ENCODE results near the gene POLD3.

The POLD3 gene

DNA sequence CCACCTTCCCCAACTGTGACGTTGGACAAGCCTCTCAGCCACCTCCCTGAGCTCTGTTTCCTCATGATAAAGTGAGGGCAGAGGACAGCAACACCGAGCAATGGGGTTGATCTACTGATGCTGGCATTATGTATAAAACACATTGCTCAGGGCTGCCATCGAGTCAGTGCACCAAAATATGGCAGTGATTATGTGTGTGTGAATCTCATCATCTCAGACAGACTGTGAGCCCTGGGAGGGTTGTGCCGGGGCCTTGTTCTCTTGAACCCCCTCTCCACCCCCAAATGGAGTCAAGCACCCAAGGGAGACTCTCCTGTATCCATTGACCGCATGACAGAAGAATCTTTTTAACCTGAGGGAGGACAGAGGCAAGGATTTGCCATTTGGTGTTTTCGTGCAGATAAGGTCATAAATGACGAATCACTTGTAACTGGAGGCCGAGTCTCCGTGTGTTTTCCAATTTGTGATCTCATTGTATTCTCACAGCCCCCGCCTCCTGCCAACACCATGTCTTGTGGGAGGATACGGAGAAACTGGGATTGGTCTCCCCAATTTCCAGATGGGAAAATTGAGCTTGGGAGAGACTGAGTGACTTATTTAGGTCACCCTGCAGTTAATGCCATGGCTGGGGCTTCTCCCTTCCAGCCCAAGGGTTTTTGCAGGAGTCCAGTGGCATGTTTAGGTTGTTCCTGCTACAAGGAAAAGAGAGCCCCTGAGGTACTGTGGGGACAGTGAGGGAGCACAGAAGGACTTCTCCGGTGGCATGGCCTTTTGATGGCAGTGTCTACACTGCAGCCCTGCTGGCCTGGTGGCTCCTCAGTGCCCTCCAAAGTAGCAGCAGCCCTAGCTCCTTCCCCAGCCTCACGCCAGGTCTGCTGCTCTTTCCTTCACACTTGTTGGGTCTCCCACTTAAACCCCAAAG, 86.5 kb downstream of the POLD3 start:
- no peak for DNase-seq (ENCODE audit: extremely low read depth, low read depth)
- TF ChIP-seq, protein P1, sequence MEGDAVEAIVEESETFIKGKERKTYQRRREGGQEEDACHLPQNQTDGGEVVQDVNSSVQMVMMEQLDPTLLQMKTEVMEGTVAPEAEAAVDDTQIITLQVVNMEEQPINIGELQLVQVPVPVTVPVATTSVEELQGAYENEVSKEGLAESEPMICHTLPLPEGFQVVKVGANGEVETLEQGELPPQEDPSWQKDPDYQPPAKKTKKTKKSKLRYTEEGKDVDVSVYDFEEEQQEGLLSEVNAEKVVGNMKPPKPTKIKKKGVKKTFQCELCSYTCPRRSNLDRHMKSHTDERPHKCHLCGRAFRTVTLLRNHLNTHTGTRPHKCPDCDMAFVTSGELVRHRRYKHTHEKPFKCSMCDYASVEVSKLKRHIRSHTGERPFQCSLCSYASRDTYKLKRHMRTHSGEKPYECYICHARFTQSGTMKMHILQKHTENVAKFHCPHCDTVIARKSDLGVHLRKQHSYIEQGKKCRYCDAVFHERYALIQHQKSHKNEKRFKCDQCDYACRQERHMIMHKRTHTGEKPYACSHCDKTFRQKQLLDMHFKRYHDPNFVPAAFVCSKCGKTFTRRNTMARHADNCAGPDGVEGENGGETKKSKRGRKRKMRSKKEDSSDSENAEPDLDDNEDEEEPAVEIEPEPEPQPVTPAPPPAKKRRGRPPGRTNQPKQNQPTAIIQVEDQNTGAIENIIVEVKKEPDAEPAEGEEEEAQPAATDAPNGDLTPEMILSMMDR (IDR thresholded peaks at IDR 0.05; ENCODE audit: low read depth, low read length): no peak

DNA sequence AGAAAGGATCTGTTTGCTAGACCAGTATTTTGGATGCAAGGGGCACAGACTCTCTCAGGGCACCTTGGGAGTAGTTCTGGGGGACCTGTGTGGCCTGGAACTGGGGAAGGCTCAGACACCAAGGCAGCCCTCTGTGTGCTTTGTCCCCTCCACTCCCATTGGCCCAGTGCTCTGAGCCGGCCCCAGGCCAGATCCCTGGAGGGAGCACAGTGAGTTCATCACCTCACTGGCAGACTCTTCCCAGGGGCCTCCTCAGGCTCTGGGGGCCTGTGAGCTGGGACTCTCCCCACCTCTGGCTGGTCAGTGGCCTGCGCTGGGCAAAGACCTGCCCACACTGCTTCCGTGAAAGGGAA, 87.1 kb downstream of the POLD3 start:
- TF ChIP-seq, protein P1 (IDR thresholded peaks at IDR 0.05; ENCODE audit: low read depth, low read length): no peak
- no peak for DNase-seq (ENCODE audit: extremely low read depth, low read depth)

DNA sequence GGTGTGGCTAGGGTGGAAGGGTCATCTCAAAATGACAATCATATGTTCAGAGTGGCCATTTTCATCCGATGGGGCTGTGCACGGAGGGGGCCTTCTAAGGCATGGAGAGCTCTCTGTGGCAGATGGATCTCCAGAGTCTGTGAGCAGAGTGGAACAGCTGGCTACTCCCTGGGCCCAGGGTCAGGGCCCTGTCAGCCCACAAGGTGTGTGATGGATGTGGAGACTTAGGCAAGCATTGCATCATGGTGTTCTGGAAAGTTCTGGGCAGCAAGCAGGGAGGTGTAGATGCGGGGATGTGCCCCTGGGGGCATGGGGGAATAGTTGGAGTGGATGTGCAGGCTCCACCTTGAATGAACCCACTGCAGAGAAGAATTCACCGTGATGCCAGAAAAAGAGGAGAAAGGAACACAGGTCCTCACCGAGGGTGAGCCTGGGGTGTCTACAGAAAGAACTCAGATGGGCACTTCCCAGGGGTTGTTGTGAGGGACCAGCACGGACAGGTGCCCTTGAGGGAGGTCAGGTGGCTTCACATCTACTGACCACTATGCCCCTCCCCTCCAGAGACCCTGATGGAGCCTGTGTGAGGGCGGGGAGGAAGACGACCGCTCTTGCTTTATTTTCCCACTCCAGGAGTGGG, 87.8 kb downstream of the POLD3 start:
- TF ChIP-seq, protein P1 (IDR thresholded peaks at IDR 0.05; ENCODE audit: low read depth, low read length): no peak
- no peak for DNase-seq (ENCODE audit: extremely low read depth, low read depth)

DNA sequence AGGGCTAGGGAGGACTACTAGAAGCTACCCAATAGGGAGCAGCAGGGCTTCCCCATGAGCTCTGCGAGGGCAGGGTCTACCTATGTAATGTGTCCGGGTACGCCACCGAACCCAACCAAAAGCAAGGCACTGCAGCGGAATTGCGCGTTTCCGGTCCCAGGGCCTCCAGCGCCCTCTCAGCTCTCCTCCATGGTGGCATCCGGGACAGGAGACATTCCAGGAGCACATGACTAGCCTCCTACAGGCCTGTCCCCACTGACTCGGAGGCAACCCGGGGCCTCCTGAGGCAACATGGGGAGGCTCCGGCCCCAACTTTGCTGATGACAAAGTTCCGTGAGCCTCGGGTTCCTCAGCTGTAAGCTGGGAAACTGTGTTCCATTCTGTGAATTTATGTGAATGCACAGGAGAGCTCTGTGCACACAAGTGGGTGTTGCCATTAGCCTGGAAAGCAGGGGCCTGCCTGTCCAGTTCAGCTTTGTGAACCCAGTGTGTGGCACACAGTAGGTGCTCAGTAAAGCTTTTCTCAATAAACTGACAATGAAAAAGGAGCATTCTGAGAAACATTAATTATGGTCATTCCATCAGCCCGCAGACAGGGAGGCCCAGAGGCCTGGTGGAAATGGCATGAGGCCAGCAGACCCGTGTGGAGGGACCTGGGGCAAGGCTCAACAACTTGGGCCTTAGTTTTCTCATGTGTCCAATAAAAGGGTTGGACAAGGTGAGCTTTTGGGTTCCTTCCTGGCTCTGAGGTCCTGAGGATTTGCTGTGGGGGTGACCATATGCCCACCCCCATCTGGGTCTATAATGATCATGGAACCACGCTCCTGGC, 88.5 kb downstream of the POLD3 start:
- DNase-seq (ENCODE audit: extremely low read depth, low read depth): no peak
- TF ChIP-seq, protein P1 (IDR thresholded peaks at IDR 0.05; ENCODE audit: low read depth, low read length): no peak

DNA sequence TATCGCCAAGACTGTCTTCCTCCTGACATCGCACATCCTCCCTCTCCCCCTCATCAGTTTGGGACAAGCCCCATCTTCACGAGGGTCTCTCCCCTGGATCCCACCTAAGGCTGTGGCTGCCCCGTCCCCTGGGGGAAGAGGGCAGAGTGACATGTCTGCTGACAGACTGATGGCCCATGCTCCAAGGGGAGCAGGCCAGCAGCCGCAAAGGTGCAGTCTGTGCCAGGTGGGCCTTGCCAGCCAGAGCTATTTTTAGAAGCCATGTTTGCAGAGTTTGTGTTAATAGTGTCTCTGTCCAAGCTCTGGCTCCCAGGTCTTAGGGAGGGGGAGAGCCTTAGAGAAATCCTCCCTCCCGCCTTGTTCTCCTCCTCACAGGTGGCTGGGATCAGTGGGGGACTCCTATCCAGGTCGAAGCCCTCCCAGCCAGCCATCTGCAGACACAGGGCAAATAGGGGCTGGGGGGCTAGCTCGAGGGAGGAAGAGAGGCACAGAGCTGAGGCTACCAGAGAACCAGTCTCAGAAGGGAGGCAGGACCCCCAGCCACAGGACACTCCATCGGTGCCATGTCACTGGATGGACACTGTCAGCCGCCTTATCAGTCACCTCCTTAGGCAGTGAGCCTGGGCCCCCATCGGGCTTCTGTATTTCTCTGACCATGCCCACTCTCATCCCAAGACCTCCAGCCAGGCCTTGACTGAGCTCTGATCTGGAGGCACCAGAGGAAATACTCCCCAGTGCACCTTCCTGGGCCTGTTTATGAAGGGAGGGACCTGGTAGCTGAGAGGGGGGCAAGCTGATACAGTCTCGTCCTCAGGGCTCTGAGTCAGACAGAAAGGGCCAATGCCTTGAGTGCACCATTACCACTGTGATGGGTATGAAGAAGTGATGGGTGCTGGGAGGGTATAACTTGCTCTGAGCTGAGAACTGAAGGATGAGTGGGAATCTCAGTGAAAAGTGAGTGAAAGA, 89.6 kb downstream of the POLD3 start:
- TF ChIP-seq, protein P1 (IDR thresholded peaks at IDR 0.05; ENCODE audit: low read depth, low read length): no peak
- DNase-seq (ENCODE audit: extremely low read depth, low read depth): no peak

DNA sequence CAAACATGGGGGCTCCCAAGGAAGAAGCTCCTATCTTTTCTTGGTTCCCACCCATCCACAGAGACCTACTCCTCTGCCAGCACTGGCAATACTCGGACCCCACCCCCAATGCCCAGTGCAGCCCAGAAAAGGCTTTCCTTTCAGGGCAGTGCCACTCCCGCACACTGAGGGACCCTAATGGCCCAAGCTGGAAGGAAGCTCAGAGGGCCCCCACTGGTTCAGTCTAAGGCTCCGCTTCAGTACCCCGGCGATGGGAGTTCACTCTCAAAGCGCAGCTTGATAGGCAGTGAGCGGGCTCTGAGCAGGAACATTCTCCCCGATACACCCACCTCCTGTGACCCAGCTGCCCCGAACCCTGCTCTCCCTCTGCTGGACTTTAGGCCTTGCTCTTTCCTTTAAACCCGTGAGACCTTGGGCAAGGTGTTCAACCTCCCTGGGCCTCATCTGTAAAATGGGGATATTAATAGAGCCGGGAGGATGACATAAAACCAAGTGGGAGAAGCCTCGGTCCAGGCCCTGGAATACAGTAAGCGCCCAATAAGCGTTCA, 90.4 kb downstream of the POLD3 start:
- TF ChIP-seq, protein P1 (IDR thresholded peaks at IDR 0.05; ENCODE audit: low read depth, low read length): no peak
- no peak for DNase-seq (ENCODE audit: extremely low read depth, low read depth)

Data from AG09319 (cell line).